Activated CD4-positive, CD25-positive, alpha-beta regulatory T cell (primary cell): Measurements from ENCODE around the gene SPATS2L.

ENCODE experiments used
- DNase-seq, 4 experiments: peaks; one replicate each; lab custom pipeline; 2025; lab: John Stamatoyannopoulos, UW

The SPATS2L gene

GRCh38 chr2:200297100-200297499 is 9.4 kb upstream of the SPATS2L start:
- DNase-seq, result no peak

- no peak for DNase-seq
Measured at GRCh38 chr2:200297989-200298388, 8.5 kb upstream of the SPATS2L start.

- no peak for DNase-seq
Measured at GRCh38 chr2:200298816-200299215, 7.7 kb upstream of the SPATS2L start.

GRCh38 chr2:200300065-200300464 is 6.4 kb upstream of the SPATS2L start:
- DNase-seq, result no peak

DNA sequence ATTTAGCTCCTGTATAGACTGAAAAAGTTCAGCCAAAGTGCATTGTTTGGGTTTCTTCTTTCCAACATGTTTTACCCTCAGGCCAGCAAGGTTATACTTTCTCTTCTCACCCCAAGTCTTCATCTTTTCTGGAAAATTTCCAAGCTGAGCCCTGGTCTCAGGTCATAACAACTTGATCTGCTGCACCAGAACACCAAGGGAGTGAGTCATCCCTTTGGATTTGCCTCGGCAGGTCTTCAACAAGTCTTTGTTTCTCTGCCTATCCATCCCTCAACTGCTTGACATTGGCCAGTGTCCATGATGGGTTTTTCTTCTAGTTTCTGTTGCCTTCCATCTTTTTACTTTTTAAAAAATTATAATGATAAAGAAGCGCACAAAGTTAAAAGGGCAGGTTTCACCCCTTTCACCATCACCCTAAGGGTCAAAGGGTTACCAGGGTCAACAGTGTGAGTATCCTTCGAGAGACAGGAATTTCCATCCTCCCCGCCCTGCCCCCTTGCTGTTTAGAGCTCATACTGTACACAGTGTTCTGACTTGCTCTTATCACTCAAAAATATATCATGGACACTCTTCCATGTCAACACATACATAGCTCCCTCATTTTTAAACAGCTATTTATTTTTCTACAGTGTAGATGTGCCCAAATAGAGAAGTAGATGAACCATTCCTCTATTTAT is 5.7 kb upstream of the SPATS2L start:
- no peak for DNase-seq

DNA sequence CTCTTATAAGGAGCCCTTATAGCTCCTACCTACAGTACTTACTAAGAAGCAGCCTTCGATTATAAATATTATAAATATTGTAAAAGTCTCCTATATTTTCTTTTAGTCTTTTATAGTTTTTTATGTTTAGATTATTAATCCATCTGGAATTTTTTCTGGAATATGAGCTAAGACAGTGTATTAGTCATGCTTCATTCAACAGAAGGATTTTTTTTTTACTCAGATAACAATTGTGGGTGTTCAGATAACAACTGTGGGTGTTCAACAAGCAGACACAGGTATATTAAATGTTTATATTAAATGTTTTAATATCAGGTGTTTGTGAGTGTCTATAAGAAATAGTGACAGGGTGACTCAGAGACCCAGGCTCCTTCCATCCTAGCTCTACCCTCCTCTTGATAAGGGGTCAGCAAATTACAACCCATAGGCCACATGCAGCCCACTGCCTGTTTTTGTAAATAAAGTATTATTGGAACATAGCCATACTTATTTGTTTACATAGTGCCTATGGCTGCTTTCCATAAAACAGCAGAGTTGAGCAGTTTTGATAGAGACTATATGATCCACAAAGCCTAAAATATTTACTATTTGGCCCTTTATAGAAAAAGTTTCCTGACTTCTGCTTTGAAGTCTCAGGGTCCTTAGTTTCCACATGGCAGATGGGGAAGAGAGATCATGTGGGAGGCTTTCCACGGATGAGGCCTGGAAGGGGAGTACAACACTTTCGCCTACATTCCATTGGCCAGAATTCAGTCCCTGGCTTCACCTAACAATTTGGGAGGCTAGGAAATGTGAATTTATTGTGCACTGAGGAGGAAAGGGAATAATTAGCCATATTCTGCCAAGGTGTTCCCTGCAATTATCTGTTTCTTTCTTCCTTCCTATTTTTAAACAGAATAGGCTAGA is 4.3 kb upstream of the SPATS2L start:
- no peak for DNase-seq

GRCh38 chr2:200302940-200303727 is 3.4 kb upstream of the SPATS2L start:
- no peak for DNase-seq

GRCh38 chr2:200305797-200306195 is 697 bp upstream of the SPATS2L start:
- no peak for DNase-seq

DNA sequence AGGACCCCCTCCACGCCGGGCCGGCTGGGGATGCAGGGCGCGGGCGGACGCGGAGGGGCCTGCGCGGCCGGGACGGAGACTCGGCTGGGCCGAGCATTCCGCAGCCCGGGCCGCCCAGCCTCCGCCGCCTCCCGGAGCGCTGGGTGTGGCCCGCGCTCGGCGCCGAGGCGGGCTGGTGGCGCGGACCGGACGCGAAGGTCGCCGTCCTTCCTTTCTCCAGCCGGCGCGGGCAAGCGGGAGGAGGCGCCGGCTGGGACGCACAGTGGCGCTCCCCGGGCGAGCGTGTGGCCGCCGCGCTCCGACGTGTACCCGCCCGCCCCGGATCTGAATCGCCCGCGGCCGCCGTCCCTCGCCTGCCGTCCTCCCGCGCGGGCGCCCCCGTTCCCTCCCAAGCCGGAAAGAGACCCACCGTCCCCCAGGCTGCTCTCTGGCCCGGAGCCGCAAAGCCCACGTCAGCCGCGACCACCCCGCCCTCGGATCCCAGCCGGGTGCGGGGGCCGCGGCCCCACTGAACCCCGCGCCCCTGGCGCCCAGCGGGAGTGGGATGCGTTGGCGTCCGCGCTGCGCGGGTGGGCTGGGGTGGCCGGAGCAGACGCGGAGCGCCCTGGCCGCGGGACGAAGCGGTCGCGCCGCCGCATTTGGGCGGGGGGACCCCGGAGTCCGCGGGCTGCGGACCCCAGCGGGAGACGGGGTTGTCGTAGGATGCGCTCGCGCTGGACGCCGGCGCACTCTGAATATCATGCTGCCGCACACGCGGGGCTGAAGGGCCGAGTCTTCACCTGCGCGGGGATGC is 634 bp downstream of the SPATS2L start:
- peak in 3 of 4 experiments; percentile 2 to 19 (median 5) for DNase-seq

DNA sequence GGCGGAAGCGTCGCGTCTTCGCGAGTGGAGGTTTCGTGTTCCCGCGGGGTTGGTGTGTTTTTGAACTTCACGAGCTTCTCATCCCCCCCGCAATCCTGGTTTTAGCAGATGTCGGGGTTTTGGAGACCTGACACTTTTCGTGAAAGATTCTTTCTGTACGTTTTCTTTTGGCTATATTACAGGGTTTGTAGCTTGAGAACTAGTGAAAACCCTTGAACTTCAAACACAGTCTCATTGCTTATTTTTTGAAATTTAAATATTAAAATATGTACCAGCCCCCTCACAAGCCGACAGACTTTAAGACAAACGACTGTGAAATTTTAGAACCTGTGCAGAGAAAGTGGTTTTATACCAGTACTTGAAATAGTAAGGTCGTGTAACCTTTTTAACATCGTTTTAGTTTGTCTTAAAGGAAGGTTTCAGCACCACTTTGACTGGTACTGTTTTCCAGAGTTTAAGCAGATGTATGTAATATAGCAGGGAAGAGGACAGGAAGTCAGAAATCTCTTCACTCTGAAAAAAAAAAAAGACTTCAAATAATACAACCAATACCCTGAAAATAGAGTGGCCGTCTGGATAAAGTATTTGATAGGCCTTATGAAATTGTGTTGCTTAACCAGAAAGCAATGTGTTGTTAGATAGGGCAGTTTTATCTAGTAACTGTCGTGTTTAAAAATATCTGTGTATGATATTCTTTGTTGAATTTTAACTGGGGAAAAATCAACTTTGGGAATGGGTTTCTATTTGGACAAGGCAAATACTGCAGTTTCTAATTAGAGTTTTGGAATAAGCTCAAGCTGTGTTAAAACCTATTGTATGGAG is 1.4 kb downstream of the SPATS2L start:
- no peak for DNase-seq

DNA sequence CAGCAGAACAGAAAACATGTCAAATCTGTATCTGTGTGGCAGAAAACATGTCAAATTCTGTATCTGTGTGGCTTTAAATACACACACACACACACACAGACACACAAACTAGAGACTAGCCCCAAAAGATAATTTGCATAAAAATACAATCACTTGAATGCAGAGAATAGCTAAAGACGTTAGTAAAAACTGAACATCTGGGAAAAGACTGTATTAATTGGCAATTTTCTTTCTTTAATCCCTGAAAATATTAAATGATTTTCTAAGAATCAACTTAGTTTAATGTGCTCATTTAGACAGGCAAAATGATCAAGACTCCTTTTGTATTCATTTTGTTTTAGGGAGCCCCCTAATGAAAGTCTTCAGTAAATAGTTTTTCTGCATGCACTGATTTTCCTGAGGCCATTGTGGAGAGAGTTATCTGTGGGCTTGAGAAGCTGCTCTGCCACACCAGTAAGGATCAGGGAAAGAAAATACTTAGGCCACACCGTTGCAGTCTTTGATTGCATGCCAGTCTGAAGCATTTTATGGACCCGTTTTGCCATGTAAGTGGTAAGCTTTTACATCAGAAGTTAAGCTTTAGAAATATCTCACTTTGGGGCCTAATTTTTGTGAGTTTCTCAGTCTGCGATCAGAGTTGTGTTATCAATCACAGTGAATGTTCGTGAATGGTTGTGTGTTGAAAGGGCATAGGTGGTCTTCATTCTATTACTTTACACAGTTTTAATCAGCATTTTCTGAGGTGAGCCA is 2.2 kb downstream of the SPATS2L start:
- DNase-seq, result no peak

DNA sequence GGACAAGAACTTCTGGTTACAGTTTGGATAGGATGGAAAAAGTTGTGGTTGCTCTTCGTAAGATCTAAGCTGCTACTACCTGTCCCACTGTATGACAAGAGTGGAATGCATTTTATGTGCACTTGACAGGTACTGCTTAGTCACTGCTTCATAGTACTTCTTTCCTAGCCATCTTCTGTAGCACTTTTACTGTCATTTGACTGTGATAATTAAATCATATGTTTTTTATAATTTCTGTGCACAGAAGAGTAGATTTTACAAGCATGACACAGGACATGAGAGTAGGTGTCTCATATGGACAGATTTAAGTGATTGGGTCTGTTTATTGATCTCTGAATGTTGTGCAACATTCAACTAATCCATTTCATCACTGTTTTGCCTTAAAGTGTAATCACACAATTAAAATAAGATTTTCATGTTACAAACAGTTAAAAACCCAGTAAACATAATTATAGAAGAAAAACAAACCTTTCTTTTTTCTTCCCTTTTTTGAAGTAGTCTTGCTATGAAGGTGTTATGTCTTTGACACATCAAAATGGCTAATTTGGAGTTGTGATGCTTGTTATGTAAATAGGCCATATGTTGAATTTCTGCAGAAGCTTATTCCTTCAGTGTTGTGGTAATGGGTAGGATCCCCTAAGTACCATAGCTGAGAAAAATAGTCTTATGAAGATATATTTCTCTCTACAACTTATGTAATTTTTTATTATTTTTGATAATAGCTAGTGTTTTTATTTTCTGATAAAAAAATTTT is 3.0 kb downstream of the SPATS2L start:
- no peak for DNase-seq

- no peak for DNase-seq
Measured at GRCh38 chr2:200310545-200310971, 4.1 kb downstream of the SPATS2L start.

DNA sequence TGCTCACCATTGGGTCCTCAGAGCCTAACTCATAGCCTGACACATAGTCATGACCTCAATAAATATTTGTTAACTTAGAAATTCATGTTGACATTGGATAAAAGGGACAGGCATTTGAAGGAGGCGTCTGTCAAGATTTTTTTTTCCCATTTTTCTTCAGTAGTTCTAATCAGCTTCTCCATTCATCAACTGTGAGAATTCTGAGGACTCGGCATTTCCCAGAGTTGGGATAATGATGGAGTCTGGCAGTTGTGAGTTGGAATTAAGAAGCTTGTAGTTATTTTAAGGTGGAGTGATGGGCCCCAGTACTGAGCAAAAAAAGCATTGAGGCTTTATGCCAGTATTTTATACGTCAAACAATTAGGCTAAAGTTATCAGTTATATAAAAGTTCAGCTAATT is 4.6 kb downstream of the SPATS2L start:
- no peak for DNase-seq

GRCh38 chr2:200314976-200315567 is 8.6 kb downstream of the SPATS2L start:
- DNase-seq, result no peak

- DNase-seq, result no peak
Measured at GRCh38 chr2:200317975-200318374, 11.5 kb downstream of the SPATS2L start.

GRCh38 chr2:200318940-200319435 is 12.5 kb downstream of the SPATS2L start:
- DNase-seq, result no peak

DNA sequence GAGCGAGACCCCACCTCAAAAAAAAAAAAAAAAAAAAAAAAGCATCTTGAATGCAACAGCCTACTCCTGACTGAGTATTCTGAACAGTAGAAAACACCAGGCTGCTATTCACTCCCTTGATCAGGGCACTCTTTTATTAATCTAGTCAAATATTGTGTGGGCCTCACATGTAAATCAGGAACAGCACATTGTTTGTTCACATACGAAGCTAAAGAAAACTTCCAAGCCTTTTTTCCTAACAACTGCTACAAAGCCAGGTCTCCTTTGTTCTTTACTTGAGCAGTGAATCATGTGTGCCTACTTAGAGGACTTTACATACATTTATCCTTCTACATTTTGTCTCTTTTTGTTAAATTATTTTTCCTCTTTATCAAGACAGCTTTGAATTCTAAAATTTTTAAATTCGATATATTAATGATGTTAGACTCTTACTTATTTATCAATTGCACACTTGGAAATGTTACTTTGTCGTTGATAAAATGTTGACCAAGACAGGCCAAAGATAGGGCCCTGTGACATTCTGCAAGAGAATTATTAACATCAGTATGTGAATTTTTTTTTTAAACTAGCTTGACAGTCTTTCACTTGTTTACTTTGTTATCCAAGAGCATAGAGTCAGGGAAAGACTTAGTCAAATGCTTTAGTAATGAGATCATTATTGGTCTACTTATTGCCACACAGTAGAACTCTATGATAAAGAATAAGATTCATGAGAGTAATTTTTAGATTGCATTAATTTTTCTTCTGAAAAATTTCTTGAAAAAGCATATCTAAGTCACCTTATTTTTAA is 13.2 kb downstream of the SPATS2L start:
- DNase-seq, result no peak
